HepG2 (cell line): ENCODE results near the gene C6orf136. TPM values are rescaled to one million over a fixed set of nuclear protein-coding genes. Genes with fewer than 3 reads are reported as not detected.

Experiments used
- BCL6 ChIP-seq: IDR thresholded peaks from 2 replicates; pipeline ENCODE4 v1.6.1; 2016; ENCODE audit warnings: missing genetic modification reagents, missing compliant biosample characterization
- GZF1 ChIP-seq: sonication (generic); formaldehyde crosslinking; IDR thresholded peaks from 2 replicates; pipeline ENCODE4 v1.5.1; 2020; ENCODE audit warnings: mild to moderate bottlenecking, missing genetic modification reagents
- JDP2 ChIP-seq: sonication (generic); formaldehyde crosslinking; IDR thresholded peaks from 2 replicates; pipeline ENCODE4 v1.8.1; 2022; ENCODE audit warnings: missing genetic modification reagents, borderline replicate concordance
- MXD1 ChIP-seq: sonication (generic); formaldehyde crosslinking; IDR thresholded peaks from 2 replicates; pipeline ENCODE4 v1.4.0; 2020; ENCODE audit warnings: mild to moderate bottlenecking, missing genetic modification reagents
- PATZ1 ChIP-seq: sonication (generic); formaldehyde crosslinking; IDR thresholded peaks from 2 replicates; pipeline ENCODE4 v1.4.0; 2020; ENCODE audit warnings: missing genetic modification reagents
- TERF1 ChIP-seq: sonication (generic); formaldehyde crosslinking; IDR thresholded peaks from 2 replicates; pipeline ENCODE4 v1.8.0; 2022; ENCODE audit warnings: mild to moderate bottlenecking, missing genetic modification reagents, moderate library complexity
- U2AF2 ChIP-seq: fragments of 200-400 bp; formaldehyde crosslinking; IDR thresholded peaks from 2 replicates; pipeline ENCODE4 v1.6.1; 2017; ENCODE audit warnings: low read depth, mild to moderate bottlenecking, low read length
- YY1 ChIP-seq: IDR thresholded peaks from 2 replicates; pipeline ENCODE4 v1.6.1; 2011; ENCODE audit warnings: low read length, low read depth, moderate library complexity, mild to moderate bottlenecking; ENCODE audit not compliant: insufficient read depth, insufficient replicate concordance
- ZBTB26 ChIP-seq: IDR thresholded peaks from 2 replicates; pipeline ENCODE4 v1.6.1; 2016; ENCODE audit warnings: missing compliant biosample characterization, missing genetic modification reagents, borderline replicate concordance
- ZBTB8A ChIP-seq: sonication (generic); formaldehyde crosslinking; IDR thresholded peaks from 2 replicates; pipeline ENCODE4 v1.4.0; 2020; ENCODE audit warnings: mild to moderate bottlenecking, low read depth, missing genetic modification reagents, borderline replicate concordance
- ZNF10 ChIP-seq: sonication (generic); formaldehyde crosslinking; IDR thresholded peaks from 2 replicates; pipeline ENCODE4 v1.4.0; 2020; ENCODE audit warnings: mild to moderate bottlenecking, low read depth, missing genetic modification reagents, borderline replicate concordance
- ZNF124 ChIP-seq: sonication (generic); formaldehyde crosslinking; IDR thresholded peaks from 2 replicates; pipeline ENCODE4 v1.4.0; 2020; ENCODE audit warnings: missing genetic modification reagents
- ZNF17 ChIP-seq: sonication (generic); formaldehyde crosslinking; IDR thresholded peaks from 2 replicates; pipeline ENCODE4 v1.5.0; 2020; ENCODE audit warnings: mild to moderate bottlenecking, missing genetic modification reagents
- ZNF530 ChIP-seq: sonication (generic); formaldehyde crosslinking; IDR thresholded peaks from 2 replicates; pipeline ENCODE4 v1.5.0; 2020; ENCODE audit warnings: low read depth, mild to moderate bottlenecking, missing genetic modification reagents
- ZNF549 ChIP-seq: sonication (generic); formaldehyde crosslinking; IDR thresholded peaks from 2 replicates; pipeline ENCODE4 v1.5.0; 2020; ENCODE audit warnings: missing genetic modification reagents
- ZNF570 ChIP-seq: sonication (generic); formaldehyde crosslinking; IDR thresholded peaks from 2 replicates; pipeline ENCODE4 v1.4.0; 2020; ENCODE audit warnings: mild to moderate bottlenecking, missing genetic modification reagents, borderline replicate concordance
- ZNF713 ChIP-seq: sonication (generic); formaldehyde crosslinking; IDR thresholded peaks from 2 replicates; pipeline ENCODE4 v1.4.0; 2020; ENCODE audit warnings: mild to moderate bottlenecking, missing genetic modification reagents
- ZNF775 ChIP-seq: sonication (generic); formaldehyde crosslinking; IDR thresholded peaks from 2 replicates; pipeline ENCODE4 v1.4.0; 2020; ENCODE audit warnings: missing genetic modification reagents, mild to moderate bottlenecking, moderate library complexity, borderline replicate concordance
- polyA plus RNA-seq, 8 experiments: library from polyadenylated mRNA; depleted of rRNA in 3 of 8; stranded (reverse) in 7 of 8; unstranded in 1 of 8; fragments of >200 nt; fragmentation: Illumina TruSeq in 4 of 8; extraction: Trizol in 4 of 8; gene quantifications; 2 replicates each; pipeline versions ENCODE4 v1.2.1 to v1.2.3, GENCODE V29; 2011 to 2016; ENCODE audit warnings: low read depth in 4 of 8, missing spikeins in 1 of 8, mixed read lengths in 1 of 8; ENCODE audit not compliant: insufficient read depth in 1 of 8
- total RNA-seq, 5 experiments: library from RNA; depleted of rRNA; stranded (reverse); fragments of >200 nt; fragmentation: Illumina TruSeq; extraction: Trizol; gene quantifications; 2 replicates each; pipeline ENCODE4 v1.2.3, GENCODE V29; 2016; ENCODE audit warnings: low read depth in 1 of 5
- TF ChIP-seq, protein P1 (sequence below): sonication (generic); formaldehyde crosslinking; IDR thresholded peaks from 2 replicates; pipeline ENCODE4 v1.4.0; 2020; ENCODE audit warnings: missing genetic modification reagents
- TF ChIP-seq, protein P2 (sequence below): sonication (generic); formaldehyde crosslinking; IDR thresholded peaks from 2 replicates; pipeline ENCODE4 v1.5.1; 2020; ENCODE audit warnings: missing genetic modification reagents, mild to moderate bottlenecking, borderline replicate concordance

The C6orf136 gene
- total and polyA plus RNA-seq, 2 of the 13 experiments (the other 11 are each of a cell fraction or from before 2014, with no cell fraction given) = 12.0 to 26.2 TPM

DNA sequence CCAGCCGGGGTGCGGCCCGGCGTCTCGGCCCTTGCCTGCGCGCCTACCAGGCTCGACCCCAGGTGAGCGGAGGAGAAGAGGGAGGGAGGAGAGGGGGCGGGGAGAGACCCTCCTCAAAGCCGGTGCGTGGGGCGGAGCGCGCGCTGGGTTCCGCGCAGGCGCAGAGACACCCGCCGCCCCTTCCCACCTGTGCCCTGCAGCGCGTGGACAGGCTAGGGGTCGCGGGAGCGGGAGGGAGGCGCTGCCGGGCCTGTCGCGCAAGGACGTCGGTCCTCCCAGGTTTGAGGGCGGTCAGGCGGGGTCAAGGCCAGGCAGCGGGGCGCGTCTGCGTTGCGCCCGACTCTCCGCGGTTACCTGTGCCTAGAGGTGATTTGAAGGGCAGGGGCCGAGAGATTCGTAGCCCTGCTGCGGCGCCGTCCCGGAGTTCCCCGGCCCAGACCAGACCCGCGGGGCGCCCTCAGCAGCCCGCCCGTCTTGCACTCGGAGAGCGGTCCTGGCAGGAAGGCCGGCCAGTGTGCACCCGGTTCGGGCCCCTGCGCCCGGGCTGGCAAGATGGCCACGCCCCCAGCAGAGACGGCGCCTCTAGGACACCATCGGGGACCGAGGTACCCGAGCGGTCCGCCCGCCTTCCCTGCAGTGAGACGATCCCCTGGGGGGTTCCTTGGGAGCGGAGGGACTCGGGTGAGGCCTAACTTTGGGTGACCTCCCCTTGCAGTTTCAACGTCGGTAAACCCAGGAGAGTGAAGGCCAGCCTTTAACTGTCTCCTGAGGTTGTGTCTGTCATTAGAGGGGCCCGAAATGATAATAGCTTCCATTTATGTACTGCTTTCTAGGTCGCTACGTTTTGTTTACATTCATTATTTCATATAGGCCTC is 546 bp downstream of the C6orf136 start (continued):
- TF ChIP-seq TERF1 (no peak), GZF1 (CRISPR knock-in tag) (peak; percentile 94), U2AF2 (no peak), ZNF549 (CRISPR knock-in tag) (no peak), PATZ1 (CRISPR knock-in tag) (peak; percentile 18; the same call in 1 of the 2 replicates), MXD1 (CRISPR knock-in tag) (peak; percentile 97), ZNF17 (CRISPR knock-in tag) (no peak), BCL6 (peak; percentile 83), ZBTB8A (CRISPR knock-in tag) (no peak), JDP2 (CRISPR knock-in tag) (no peak), ZNF10 (CRISPR knock-in tag) (no peak), ZNF530 (CRISPR knock-in tag) (0 out of 2 replicates have a peak, but pooled peaks have one; percentile 43), ZBTB26 (peak; percentile 50), YY1 (peak; percentile 78), ZNF124 (CRISPR knock-in tag) (no peak; the same call in 1 of the 2 replicates), ZNF775 (CRISPR knock-in tag) (no peak), ZNF570 (CRISPR knock-in tag) (no peak), ZNF713 (CRISPR knock-in tag) (peak; percentile 87; the same call in 1 of the 2 replicates)
- TF ChIP-seq, protein P1, sequence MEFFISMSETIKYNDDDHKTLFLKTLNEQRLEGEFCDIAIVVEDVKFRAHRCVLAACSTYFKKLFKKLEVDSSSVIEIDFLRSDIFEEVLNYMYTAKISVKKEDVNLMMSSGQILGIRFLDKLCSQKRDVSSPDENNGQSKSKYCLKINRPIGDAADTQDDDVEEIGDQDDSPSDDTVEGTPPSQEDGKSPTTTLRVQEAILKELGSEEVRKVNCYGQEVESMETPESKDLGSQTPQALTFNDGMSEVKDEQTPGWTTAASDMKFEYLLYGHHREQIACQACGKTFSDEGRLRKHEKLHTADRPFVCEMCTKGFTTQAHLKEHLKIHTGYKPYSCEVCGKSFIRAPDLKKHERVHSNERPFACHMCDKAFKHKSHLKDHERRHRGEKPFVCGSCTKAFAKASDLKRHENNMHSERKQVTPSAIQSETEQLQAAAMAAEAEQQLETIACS (CRISPR knock-in tag) = peak; percentile 75
- TF ChIP-seq, protein P2, sequence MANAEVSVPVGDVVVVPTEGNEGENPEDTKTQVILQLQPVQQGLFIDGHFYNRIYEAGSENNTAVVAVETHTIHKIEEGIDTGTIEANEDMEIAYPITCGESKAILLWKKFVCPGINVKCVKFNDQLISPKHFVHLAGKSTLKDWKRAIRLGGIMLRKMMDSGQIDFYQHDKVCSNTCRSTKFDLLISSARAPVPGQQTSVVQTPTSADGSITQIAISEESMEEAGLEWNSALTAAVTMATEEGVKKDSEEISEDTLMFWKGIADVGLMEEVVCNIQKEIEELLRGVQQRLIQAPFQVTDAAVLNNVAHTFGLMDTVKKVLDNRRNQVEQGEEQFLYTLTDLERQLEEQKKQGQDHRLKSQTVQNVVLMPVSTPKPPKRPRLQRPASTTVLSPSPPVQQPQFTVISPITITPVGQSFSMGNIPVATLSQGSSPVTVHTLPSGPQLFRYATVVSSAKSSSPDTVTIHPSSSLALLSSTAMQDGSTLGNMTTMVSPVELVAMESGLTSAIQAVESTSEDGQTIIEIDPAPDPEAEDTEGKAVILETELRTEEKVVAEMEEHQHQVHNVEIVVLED (CRISPR knock-in tag) = peak; percentile 90
